ENCODE data around the gene C1QTNF3.

DNA sequence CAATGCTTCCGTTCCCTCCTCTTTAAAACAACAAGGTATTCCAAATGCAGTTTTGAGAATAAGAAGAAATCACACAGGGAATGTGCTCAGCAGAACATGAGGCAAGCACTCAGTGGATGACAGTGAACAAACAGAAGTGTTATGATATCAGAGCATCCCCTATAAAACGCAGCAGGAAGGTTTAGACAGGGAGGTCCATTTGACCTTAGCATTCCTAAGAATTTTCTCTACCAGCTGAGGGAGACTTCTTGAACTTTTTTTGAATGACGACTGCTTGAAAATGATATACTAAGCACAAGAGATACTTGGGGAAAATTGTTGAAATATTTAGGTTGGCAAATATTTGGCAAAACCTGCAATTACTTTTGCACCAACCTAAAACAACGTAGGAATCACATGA, 39.1 kb downstream of the C1QTNF3 start:
- TF ChIP-seq, protein P1, sequence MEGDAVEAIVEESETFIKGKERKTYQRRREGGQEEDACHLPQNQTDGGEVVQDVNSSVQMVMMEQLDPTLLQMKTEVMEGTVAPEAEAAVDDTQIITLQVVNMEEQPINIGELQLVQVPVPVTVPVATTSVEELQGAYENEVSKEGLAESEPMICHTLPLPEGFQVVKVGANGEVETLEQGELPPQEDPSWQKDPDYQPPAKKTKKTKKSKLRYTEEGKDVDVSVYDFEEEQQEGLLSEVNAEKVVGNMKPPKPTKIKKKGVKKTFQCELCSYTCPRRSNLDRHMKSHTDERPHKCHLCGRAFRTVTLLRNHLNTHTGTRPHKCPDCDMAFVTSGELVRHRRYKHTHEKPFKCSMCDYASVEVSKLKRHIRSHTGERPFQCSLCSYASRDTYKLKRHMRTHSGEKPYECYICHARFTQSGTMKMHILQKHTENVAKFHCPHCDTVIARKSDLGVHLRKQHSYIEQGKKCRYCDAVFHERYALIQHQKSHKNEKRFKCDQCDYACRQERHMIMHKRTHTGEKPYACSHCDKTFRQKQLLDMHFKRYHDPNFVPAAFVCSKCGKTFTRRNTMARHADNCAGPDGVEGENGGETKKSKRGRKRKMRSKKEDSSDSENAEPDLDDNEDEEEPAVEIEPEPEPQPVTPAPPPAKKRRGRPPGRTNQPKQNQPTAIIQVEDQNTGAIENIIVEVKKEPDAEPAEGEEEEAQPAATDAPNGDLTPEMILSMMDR (IDR thresholded peaks at IDR 0.05): no peak
- TF ChIP-seq POLR2AphosphoS5 (IDR thresholded peaks at IDR 0.05): no peak
- no peak for TF ChIP-seq POLR2A (IDR thresholded peaks at IDR 0.05)

Data from transverse colon (tissue), 4 donors.